K562 (cell line): ENCODE results near the gene ZDHHC8. TPM values are rescaled to one million over a fixed set of nuclear protein-coding genes. Genes with fewer than 3 reads are reported as not detected.

Experiments
- BRF1 ChIP-seq: IDR thresholded peaks from 3 replicates; pipeline ENCODE4 v1.6.1; 2011; ENCODE audit warnings: borderline replicate concordance, mild to moderate bottlenecking; ENCODE audit not compliant: insufficient read length; ENCODE audit errors: extremely low read depth
- USF1 ChIP-seq: sonication (generic); formaldehyde crosslinking; IDR thresholded peaks from 2 replicates; pipeline ENCODE4 v1.9.0; 2022; ENCODE audit warnings: mild to moderate bottlenecking, missing genetic modification reagents
- polyA plus RNA-seq, 8 experiments: library from polyadenylated mRNA; depleted of rRNA in 4 of 8; stranded (reverse) in 5 of 8; unstranded in 3 of 8; fragments of >200 nt; fragmentation: Nextera tagmentation in 2 of 8; fragmentation: Illumina TruSeq in 1 of 8; extraction: Ambion mirVana in 2 of 8; extraction: Trizol in 1 of 8; gene quantifications; 2 replicates each; pipeline versions ENCODE4 v1.2.1 to v1.2.3, GENCODE V29; 2011 to 2014; ENCODE audit warnings: inconsistent platforms in 1 of 8, missing spikeins in 1 of 8
- total RNA-seq, 7 experiments: library from RNA; depleted of rRNA in 6 of 7; stranded (reverse); fragments of >200 nt in 6 of 7; fragmentation: Illumina TruSeq in 2 of 7; extraction: Trizol in 2 of 7; gene quantifications; 2 replicates each; pipeline versions ENCODE4 v1.2.1 to v1.2.3, GENCODE V29; 2011 to 2021; ENCODE audit warnings: low replicate concordance in 1 of 7
- TF ChIP-seq, protein P1 (sequence below): fragments of 450-650 bp; formaldehyde crosslinking; IDR thresholded peaks from 2 replicates; pipeline ENCODE4 v1.4.0; 2020; ENCODE audit warnings: mild to moderate bottlenecking, moderate library complexity

Gene ZDHHC8
- total and polyA plus RNA-seq, 9 of the 15 experiments (the other 6 are each of a cell fraction or from before 2014, with no cell fraction given), result 0.04 to 109 (median 16.4) TPM

- TF ChIP-seq, protein P1, sequence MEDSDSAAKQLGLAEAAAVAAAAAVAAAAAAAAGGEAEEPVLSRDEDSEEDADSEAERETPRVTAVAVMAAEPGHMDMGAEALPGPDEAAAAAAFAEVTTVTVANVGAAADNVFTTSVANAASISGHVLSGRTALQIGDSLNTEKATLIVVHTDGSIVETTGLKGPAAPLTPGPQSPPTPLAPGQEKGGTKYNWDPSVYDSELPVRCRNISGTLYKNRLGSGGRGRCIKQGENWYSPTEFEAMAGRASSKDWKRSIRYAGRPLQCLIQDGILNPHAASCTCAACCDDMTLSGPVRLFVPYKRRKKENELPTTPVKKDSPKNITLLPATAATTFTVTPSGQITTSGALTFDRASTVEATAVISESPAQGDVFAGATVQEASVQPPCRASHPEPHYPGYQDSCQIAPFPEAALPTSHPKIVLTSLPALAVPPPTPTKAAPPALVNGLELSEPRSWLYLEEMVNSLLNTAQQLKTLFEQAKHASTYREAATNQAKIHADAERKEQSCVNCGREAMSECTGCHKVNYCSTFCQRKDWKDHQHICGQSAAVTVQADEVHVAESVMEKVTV, result no peak
- TF ChIP-seq USF1 (0 out of 2 replicates have a peak, but pooled peaks have one; percentile 4), BRF1 (no peak)
Observed at GRCh38 chr22:20149257-20150250, 17.9 kb downstream of the ZDHHC8 start (continued).
